Thyroid gland (tissue), 4 donors: Measurements from ENCODE around the gene KIF17. TPM values are rescaled to one million over a fixed set of nuclear protein-coding genes. Genes with fewer than 3 reads are reported as not detected.

Experiments used
- DNase-seq, 2 donors: peaks; one replicate each; pipeline ENCODE4 v3.0.0-alpha.2; 2019
- H3K27ac ChIP-seq, 3 donors: fragments of 200-600 bp; sonication (generic); 1 replicate in 2 of 3; 2 replicates in 1 of 3; pipeline ENCODE4 v1.5.1; 2016 to 2019; ENCODE audit warnings: mild to moderate bottlenecking in 1 of 3, moderate library complexity in 1 of 3
- H3K27me3 ChIP-seq: fragments of 200-600 bp; sonication (generic); one replicate; pipeline ENCODE4 v1.5.1; 2019
- H3K36me3 ChIP-seq, 2 donors: fragments of 200-600 bp; sonication (generic); one replicate each; pipeline ENCODE4 v1.5.1; 2016 to 2019
- H3K4me1 ChIP-seq, 2 donors: fragments of 200-600 bp; sonication (generic); one replicate each; pipeline ENCODE4 v1.5.1; 2017 to 2019
- H3K4me3 ChIP-seq, 3 donors: fragments of 200-600 bp; sonication (generic); replicated peaks in 1 of 3; 1 replicate in 2 of 3; 2 replicates in 1 of 3; pipeline ENCODE4 v1.5.1; 2016; ENCODE audit warnings: mild to moderate bottlenecking in 1 of 3
- H3K9me3 ChIP-seq: fragments of 200-600 bp; sonication (generic); one replicate; pipeline ENCODE4 v1.5.1; 2017
- CTCF ChIP-seq, 6 experiments: fragments of 200-600 bp in 3 of 6; fragments of 450-650 bp in 3 of 6; sonication (generic) in 3 of 6; IDR thresholded peaks; one replicate each; pipeline ENCODE4 v1.5.1; 2016 to 2019; ENCODE audit warnings: antibody characterized with exemption in 6 of 6, mild to moderate bottlenecking in 2 of 6, inconsistent platforms in 1 of 6, moderate library complexity in 1 of 6
- POLR2A ChIP-seq, 2 donors: fragments of 450-650 bp; IDR thresholded peaks; one replicate each; pipeline ENCODE4 v1.6.1; 2017; ENCODE audit warnings: antibody characterized with exemption in 2 of 2, mild to moderate bottlenecking in 2 of 2, moderate library complexity in 1 of 2
- WGBS, 2 donors: methylation state at CpG; one replicate each; pipeline ENCODE4 v1.1.5; 2017; 5-methylcytosine and 5-hydroxymethylcytosine counted together
- intact Hi-C: fragments of 100-400 bp; cut with DNase I; formaldehyde crosslinking; loops from one replicate; pipeline ENCODE4 v1.15.1; 2023
- total RNA-seq, 4 donors: library from RNA; depleted of rRNA; stranded (reverse); fragments of >200 nt; gene quantifications; one replicate each; pipeline ENCODE4 v1.2.3, GENCODE V29; 2016

The KIF17 gene
- total RNA-seq, 4 donors from 2014 or later, result 7.5 to 11.5 (median 8.6) TPM

GRCh38 chr1:20696397-20697333 is 21.1 kb downstream of the KIF17 start:
- WGBS, 2 donors, result 1 to 3% methylated on average over 19 to 23 of the region's 46 CpGs
- TF ChIP-seq POLR2A (IDR thresholded peaks at IDR 0.05) (no peak), CTCF (IDR thresholded peaks at IDR 0.05) (peak; percentile 75 to 96 (median 88))
- intact Hi-C loops, result loop anchor here (2.0 to 5.0 kb wide), 2 partner anchors 176 to 498 kb away; no protein-coding TSS in a partner anchor
- H3K36me3 ChIP-seq, result no peaks in the 10 kb centered on the region
- no peaks in the 10 kb centered on the region for H3K27me3 ChIP-seq
- peak; percentile 89 to 90 for DNase-seq
- peak overlapping the region; percentile 81 to 84 (median 82) for H3K27ac ChIP-seq
- H3K4me1 ChIP-seq, result peaks cover 0 to 8% of the 10 kb centered on the region in 2 donors
- peak overlapping the region in 2 of 3 donors; percentile 41 to 79 for H3K4me3 ChIP-seq
- no peaks in the 10 kb centered on the region for H3K9me3 ChIP-seq

- peaks cover 0 to 8% of the 10 kb centered on the region in 2 donors for H3K4me1 ChIP-seq
- TF ChIP-seq POLR2A (IDR thresholded peaks at IDR 0.05), result no peak
- TF ChIP-seq CTCF (IDR thresholded peaks at IDR 0.05), result no peak
- no peak for DNase-seq
- H3K9me3 ChIP-seq, result no peaks in the 10 kb centered on the region
- WGBS, 2 donors, result 90% methylated on average over 10 of the region's 10 CpGs
- intact Hi-C loops, result loop anchor here (5.0 kb wide), 1 partner anchor 177 kb away; no protein-coding TSS in a partner anchor
- no peaks in the 10 kb centered on the region for H3K36me3 ChIP-seq
- H3K4me3 ChIP-seq, result no peak overlapping the region
- no peaks in the 10 kb centered on the region for H3K27me3 ChIP-seq
- no peak overlapping the region for H3K27ac ChIP-seq
Observed at GRCh38 chr1:20695515-20695914, 22.3 kb downstream of the KIF17 start.

- Histone ChIP-seq H3K27me3 (no peaks in the 10 kb centered on the region), H3K36me3 (no peaks in the 10 kb centered on the region), H3K4me3 (no peak overlapping the region), H3K9me3 (no peaks in the 10 kb centered on the region), H3K27ac (no peak overlapping the region), H3K4me1 (peaks cover 0 to 18% of the 10 kb centered on the region in 2 donors)
- no peak for DNase-seq
- WGBS, 2 donors, result 82 to 88% methylated on average over 2 of the region's 2 CpGs
- intact Hi-C loops, result no loop called here
- TF ChIP-seq CTCF (IDR thresholded peaks at IDR 0.05) (no peak), POLR2A (IDR thresholded peaks at IDR 0.05) (no peak)
Observed at GRCh38 chr1:20693623-20694022, 24.2 kb downstream of the KIF17 start.

- Histone ChIP-seq H3K4me1 (peaks cover 0 to 15% of the 10 kb centered on the region in 2 donors), H3K27me3 (no peaks in the 10 kb centered on the region), H3K27ac (no peak overlapping the region), H3K9me3 (no peaks in the 10 kb centered on the region), H3K36me3 (no peaks in the 10 kb centered on the region), H3K4me3 (no peak overlapping the region)
- TF ChIP-seq POLR2A (IDR thresholded peaks at IDR 0.05) (no peak), CTCF (IDR thresholded peaks at IDR 0.05) (no peak)
- intact Hi-C loops, result no loop called here
- no peak for DNase-seq
- 87 to 97% methylated on average over 1 of the region's 1 CpG for WGBS, 2 donors
Observed at GRCh38 chr1:20691872-20692271, 25.9 kb downstream of the KIF17 start.

- Histone ChIP-seq H3K9me3 (no peaks in the 10 kb centered on the region), H3K4me1 (peaks cover 0 to 24% of the 10 kb centered on the region in 2 donors), H3K27ac (peak overlapping the region in 1 of 3 donors; percentile 16), H3K27me3 (no peaks in the 10 kb centered on the region), H3K4me3 (no peak overlapping the region), H3K36me3 (no peaks in the 10 kb centered on the region)
- TF ChIP-seq CTCF (IDR thresholded peaks at IDR 0.05) (no peak), POLR2A (IDR thresholded peaks at IDR 0.05) (no peak)
- 58 to 68% methylated on average over 3 of the region's 3 CpGs for WGBS, 2 donors
- intact Hi-C loops, result no loop called here
- no peak for DNase-seq
Observed at GRCh38 chr1:20689645-20690056, 28.2 kb downstream of the KIF17 start.
